TTC549 (cell line): ENCODE data around the gene MFSD6.

Source experiments
- FAIRE-seq: peaks from 2 replicates; lab custom pipeline; 2012; peaks lifted over from hg19 to GRCh38; lab: Jason Lieb, UNC

MFSD6 gene

DNA sequence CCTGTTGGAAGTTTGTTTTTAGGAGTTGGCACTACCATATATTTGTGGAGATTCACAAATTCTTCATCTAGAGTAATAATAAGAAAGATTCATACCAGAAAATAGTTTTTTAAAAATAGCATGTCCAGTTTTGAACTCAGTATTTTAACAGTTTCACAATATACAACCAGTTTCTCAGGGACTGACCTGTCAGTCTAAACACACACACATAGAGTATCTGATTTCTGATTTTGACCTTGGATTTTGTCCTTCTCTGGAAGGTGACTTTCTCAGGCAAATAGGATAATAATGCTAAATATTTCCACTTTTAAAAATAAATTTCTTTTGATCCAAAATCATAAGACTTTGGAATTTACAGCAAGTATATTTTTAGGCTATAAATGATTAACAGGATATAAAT lies 32.0 kb downstream of the MFSD6 start:
- no peak for FAIRE-seq

DNA sequence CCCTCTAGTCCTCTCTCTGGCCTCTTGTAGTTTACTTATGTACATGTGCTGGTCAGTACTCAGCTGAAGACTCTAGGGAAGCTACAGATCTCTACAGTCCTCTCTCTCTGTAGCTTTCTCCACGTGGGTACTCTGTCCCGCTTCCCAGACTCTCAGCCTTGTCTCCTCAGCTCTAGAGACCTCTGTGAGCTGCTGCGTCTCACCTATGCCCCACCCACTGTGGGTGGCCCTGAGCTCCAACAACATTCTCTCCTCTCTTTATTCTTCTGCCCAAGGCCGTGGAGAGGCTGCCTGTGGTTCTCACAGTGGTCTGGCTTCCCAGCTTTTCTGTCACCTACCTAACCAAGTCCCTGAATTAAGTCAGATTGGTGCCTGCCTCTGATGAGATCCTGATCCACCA lies 33.4 kb downstream of the MFSD6 start:
- no peak for FAIRE-seq

- no peak for FAIRE-seq
Observed at GRCh38 chr2:190443055-190443454, 34.9 kb downstream of the MFSD6 start.

- no peak for FAIRE-seq
Observed at GRCh38 chr2:190443778-190444481, 35.8 kb downstream of the MFSD6 start.

DNA sequence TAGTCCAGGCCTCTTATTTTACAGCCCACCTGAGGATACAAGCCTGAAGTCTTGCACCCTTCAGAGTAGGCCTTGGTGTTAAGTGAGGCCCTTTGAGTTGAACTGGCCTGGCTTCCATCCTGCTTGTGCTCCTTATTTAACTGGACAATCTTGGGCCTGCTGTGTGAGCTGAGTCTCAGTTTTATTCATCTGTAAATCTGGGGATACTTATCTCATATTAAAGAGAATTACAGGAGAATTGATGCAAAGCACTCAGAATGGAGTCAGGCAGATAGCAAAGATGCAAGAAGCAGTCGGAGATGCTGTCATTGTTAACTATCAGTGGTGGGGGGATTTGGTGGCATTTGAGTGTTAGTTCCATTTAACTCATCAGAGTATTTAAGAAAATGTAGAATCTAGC lies 36.8 kb downstream of the MFSD6 start:
- no peak for FAIRE-seq

DNA sequence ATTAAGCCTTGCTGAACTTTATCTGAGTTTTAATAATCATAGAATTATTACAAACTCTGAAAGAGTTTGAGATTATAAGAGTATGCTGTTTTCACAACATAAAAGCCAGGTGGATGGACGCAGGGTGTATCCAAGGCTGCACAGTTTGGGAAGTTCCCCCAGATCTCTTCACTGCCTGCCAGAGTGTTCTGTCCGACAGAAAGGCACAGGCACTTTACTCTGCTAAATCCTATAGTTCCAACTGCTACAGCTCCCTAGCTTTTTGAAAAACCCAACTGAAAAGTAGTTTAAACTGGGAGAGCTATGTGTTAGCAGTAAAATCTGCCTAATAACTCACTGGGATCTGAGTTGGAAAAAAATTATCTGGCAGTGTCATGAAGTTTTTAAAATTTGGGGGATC lies 38.0 kb downstream of the MFSD6 start:
- FAIRE-seq, result no peak

GRCh38 chr2:190446750-190447516 lies 38.8 kb downstream of the MFSD6 start:
- no peak for FAIRE-seq

DNA sequence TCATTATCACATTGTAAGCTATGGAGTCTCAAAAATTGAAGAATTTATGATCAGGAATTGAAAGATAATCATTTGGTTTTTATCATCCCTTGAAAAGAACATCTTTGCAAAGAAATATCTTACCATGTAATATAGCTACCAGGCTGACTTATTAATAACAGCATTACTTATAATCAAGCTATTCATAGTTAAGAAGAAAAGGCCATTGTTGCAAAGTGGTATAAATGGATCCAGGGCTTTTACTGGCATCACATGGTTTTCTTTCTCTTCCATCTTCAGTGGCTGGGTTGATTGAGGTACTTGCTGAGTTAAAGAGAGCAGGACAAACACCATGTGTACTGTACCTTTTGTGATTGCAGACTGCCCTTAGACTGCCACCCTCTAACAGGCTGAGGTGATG lies 39.6 kb downstream of the MFSD6 start:
- no peak for FAIRE-seq

- FAIRE-seq, result no peak
Observed at GRCh38 chr2:190449925-190450324, 41.8 kb downstream of the MFSD6 start.

DNA sequence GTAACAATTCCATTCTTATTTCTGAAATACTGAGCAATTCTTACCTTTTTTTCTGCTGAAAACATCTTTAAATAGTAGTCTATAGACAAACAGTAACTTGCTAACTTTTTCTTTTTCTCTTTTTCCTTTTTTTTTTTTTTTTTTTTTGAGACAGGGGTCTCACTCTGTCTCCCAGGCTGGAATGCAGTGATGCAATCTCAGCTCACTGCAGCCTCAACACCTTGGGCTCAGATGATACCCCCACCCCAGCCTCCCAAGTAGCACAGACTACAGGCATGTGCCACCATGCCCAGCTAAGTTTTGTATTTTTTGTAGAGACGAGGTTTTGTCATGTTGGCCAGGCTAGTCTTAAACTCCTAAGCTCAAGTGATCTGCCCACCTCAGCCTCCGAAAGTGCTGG lies 42.2 kb downstream of the MFSD6 start:
- no peak for FAIRE-seq

DNA sequence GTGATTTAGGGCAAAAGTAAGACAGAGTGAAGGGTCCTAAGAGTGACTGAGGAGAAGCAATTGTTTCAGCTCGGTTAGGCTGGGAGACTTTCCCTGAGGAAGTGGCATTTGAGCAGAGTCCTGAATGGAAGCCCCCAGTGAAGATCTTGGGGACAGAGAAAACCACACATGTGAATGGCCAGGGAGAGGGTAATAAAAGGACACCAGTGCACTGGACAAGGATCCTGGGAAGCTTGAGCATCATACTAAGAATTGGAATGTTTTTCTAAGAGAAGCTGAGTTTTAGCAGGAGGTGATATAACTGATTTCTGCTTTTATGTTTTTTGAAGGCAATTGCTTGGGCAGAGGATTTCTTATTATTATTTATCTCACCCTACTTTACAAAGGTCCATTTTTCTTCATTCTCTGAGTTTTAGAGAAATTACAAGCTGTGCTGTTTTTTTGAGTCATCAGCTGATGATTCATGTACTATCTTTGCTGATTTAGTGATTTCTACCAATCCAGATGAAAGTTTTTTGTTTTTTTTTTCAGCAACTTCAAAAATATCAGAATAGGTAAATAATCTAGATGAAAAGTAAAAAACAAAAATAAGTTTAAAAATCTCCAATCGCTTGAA lies 43.5 kb downstream of the MFSD6 start:
- no peak for FAIRE-seq

DNA sequence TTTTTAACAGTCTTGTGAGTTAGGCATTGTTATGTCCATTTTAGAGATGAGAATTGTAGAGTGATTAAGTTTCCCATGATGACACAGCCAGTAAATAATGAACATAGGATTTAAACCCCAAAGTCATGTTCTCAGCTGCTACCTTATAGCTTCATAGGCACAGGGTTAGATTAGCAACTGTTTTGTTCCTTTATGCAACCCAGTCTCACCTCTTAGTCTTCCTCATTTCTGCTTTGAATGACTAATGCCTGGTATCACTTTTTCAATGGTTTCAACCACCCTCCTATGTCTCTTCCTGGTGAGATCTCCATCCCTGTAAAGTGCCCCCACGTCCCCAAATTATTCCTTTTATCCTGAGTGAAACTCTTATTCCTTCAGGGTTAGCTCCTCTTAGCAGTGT lies 44.3 kb downstream of the MFSD6 start:
- FAIRE-seq, result no peak

GRCh38 chr2:190454795-190455194 lies 46.6 kb downstream of the MFSD6 start:
- FAIRE-seq, result no peak

GRCh38 chr2:190455358-190456095 lies 47.4 kb downstream of the MFSD6 start:
- FAIRE-seq, result no peak

DNA sequence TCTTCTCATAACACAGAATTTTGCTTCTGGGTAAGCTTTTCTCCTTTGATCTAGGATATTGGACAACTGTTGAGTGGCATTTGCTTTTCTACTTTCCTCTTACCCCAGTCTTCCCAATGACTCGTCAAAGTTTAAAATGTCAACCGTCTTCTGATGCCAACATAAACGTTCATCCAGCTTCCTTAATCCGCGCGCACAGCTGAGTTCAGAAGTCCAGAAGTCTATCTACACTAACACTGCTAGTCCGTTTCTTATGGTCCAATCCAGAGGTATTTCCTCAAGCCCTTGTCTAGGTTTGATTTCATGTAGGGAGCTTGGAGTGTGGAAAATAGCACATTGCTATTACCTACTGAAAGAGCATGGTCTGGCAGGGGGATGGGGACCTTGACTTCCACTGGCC lies 48.7 kb downstream of the MFSD6 start:
- FAIRE-seq, result no peak

- no peak for FAIRE-seq
Observed at GRCh38 chr2:190457256-190457655, 49.1 kb downstream of the MFSD6 start.

- no peak for FAIRE-seq
Observed at GRCh38 chr2:190458352-190459107, 50.4 kb downstream of the MFSD6 start.

DNA sequence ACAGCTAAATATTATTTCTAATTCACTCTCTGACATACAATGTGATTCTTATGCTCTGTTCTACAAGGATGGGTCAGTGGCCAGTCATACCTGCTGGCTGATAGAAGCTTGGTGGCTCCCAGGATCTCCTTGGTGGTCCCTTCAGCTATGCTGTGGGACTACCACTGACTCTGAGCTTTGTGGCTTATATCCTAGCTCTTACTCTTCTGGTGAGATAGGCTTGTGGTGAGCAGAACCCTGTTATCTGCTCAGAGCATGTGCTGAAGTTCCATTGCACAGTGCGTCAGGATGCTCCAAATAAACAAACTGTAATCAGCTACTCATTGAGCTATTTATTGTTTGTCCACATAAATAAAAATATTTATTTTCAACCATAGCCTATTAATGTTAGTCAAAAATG lies 51.7 kb downstream of the MFSD6 start:
- FAIRE-seq, result no peak

- FAIRE-seq, result no peak
Observed at GRCh38 chr2:190460487-190460886, 52.3 kb downstream of the MFSD6 start.

DNA sequence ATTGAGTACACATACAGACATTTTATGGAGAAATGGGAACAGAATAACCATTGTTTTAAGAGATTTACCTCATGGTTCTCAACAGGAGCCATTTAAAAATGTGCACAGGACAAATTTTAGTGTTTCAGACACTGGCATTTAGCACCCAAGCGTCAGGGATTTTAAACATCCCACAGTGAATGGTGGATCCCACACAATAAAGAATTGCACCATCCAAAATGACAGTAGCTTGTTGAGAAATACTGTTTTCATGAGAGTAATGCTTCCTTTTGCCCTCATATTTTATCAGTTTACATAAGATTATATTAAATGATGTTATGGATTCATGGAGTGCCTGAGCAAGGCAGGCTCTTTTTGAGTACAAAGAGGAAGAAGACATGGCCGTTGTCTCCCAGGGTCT lies 54.0 kb downstream of the MFSD6 start:
- FAIRE-seq, result no peak

DNA sequence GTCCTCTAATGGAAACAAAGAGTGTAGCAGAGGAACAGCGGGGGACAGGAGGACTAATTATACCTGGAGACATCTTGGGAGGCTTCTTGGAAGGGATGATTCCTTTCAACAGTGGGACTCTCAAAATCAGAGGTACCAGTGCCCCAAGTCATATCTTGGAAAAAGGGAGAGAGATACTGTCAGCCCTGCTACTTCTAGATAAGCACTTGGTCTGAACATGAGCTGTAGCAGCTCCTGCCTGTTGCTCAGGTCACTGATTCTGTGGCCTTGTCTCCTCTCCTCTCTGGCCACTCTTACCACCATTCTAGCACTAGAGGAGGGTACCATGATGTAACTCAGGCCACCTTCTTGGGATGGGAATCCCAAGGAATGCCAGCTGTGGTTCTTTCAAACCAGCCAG lies 54.5 kb downstream of the MFSD6 start:
- no peak for FAIRE-seq

DNA sequence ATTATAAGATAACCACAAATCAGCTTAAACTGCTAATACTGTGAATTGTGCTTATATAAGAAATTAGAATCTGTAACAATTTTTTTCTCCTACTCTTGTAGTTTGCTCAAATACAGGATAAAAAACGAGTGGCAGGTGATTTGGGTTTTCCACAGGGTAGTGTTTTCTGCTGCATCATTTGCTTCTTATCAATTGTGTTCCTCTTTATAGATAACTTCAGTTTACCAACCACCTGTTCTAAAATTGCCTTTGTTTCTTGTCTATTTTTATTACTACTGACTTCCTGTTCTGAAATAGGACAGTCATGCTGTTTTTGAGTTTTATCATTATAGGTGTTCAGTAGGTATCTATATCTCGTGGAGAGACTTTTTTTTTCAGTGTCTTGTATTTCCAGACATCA lies 56.9 kb downstream of the MFSD6 start:
- FAIRE-seq, result no peak
